CD4-positive, alpha-beta T cell treated with Interleukin-2 at 100 ng/mL for 4 hours (primary cell): ENCODE measurements around the gene ADAM17.
A peak's percentile ranks its signal among the peaks of the same experiment; 100 is the strongest.

Experiments used
- DNase-seq: peaks from one replicate; pipeline ENCODE4 v3.0.0-alpha.2; 2020; ENCODE audit warnings: low spot score

The ADAM17 gene

GRCh38 chr2:9471206-9471605, 84.4 kb downstream of the ADAM17 start:
- DNase-seq: no peak

- no peak for DNase-seq
Observed at GRCh38 chr2:9467687-9468086, 87.9 kb downstream of the ADAM17 start.

GRCh38 chr2:9466147-9466683, 89.4 kb downstream of the ADAM17 start:
- DNase-seq: no peak

GRCh38 chr2:9465170-9465569, 90.5 kb downstream of the ADAM17 start:
- DNase-seq: no peak

GRCh38 chr2:9463698-9464034, 92.0 kb downstream of the ADAM17 start:
- DNase-seq: peak; percentile 23

- DNase-seq: no peak
Observed at GRCh38 chr2:9462886-9463697, 92.5 kb downstream of the ADAM17 start.

- no peak for DNase-seq
Observed at GRCh38 chr2:9462313-9462712, 93.3 kb downstream of the ADAM17 start.

- no peak for DNase-seq
Observed at GRCh38 chr2:9461079-9461478, 94.6 kb downstream of the ADAM17 start.

GRCh38 chr2:9460441-9461017, 95.1 kb downstream of the ADAM17 start:
- no peak for DNase-seq

- DNase-seq: no peak
Observed at GRCh38 chr2:9451231-9451630, 104.4 kb downstream of the ADAM17 start.

GRCh38 chr2:9445089-9445488, 110.5 kb downstream of the ADAM17 start:
- DNase-seq: peak; percentile 12

- DNase-seq: no peak
Observed at GRCh38 chr2:9443526-9443925, 112.1 kb downstream of the ADAM17 start.

- no peak for DNase-seq
Observed at GRCh38 chr2:9441556-9441955, 114.1 kb downstream of the ADAM17 start.

- no peak for DNase-seq
Observed at GRCh38 chr2:9440058-9440727, 115.4 kb downstream of the ADAM17 start.

GRCh38 chr2:9439536-9439935, 116.1 kb downstream of the ADAM17 start:
- no peak for DNase-seq
